NCI-H1417 (cell line): ENCODE results near the gene SPRED2.
A peak's percentile ranks its signal among the peaks of the same experiment; 100 is the strongest.

ENCODE experiments used
- DNase-seq, 3 experiments: peaks; one replicate each; lab custom pipeline; 2025; lab: John Stamatoyannopoulos, UW

Gene SPRED2

DNA sequence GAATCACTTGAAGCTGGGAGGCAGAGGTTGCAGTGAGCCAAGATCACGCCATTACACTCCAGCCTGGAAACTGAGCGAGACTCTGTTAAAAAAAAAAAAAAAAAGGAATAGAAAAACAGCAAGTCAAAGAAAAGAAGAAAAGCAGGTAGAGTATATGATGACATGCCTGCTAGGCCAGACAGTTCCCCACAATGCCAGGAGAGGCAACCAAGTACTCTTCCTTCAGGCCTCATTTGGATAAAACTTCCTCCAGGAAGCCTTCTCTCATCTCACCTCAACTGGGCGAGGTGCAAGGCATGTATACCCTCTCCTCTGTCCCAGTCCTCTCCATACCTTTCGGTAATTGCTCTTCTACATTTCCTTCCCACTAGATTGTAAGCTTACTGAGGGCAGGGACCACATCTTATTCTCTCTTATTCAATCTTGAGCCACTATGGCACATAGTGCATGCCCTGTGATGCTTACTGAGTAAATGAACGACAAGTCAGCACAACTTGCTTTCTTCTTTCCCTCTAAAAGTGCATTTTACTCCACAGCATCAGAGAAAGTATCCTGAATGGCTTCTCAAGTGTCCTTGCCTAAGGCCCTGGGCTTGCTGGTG lies 10.1 kb upstream of the SPRED2 start:
- DNase-seq = no peak

- DNase-seq = no peak
Observed at GRCh38 chr2:65438137-65438899, 5.9 kb upstream of the SPRED2 start.

DNA sequence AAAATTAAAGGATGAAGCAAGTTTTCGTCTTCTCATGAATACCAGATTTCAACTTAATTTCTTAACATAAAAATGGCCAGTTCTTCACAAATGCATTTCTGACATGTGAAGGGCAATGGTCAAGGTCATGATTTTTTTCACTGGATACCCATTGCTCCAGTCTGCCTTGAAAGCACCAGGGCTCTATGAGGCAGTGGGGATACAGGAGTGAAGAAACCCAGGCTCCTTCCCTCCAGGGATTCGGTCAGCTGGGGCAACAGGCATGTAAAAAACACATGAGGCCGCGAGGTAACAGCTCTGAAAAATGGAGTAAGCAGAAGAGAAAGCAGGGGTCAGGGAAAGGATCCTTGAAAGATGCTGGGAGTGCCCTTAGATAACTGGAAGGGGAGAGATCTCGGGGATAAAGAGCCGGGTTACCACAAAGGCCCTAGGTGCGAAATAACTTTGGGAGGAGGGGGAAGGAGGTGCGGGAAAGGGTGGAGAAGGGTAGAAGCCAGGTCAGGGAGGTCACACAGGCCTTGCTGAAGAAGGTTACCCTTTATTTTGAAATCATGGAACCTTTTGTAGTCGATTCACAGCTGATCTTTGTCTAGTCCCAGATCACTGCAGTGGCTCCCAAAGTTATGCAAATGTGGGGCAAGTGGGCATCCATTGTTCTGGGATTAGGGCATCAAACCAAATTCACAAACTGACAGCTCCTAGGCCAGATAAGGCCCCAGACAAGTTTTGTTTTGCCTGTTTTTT lies 5.2 kb upstream of the SPRED2 start:
- DNase-seq = no peak

DNA sequence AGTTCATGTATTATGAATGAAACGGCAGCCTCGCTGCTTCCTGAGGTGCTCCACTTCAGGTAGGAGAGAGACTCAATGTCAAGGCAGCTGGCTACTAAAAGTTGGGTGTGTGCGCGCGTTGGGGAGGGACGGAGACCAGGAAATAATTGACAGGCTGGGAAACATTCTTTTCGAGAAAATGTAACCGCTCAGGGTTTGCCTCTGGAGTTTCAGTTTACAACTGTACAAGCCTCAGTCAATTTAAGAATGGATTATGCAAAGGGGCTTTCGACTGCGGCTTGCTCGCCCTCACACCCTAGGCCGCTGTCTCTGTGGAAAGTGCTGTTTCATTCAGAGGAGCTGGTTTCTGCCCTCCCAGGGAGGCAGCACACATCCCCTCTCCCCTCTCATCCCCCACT lies 4.4 kb upstream of the SPRED2 start:
- DNase-seq = no peak

- DNase-seq = peak; percentile 86 to 95 (median 94)
Observed at GRCh38 chr2:65436169-65436823, 3.9 kb upstream of the SPRED2 start.

GRCh38 chr2:65435625-65436168 lies 3.3 kb upstream of the SPRED2 start:
- DNase-seq = peak; percentile 87 to 94 (median 92)

DNA sequence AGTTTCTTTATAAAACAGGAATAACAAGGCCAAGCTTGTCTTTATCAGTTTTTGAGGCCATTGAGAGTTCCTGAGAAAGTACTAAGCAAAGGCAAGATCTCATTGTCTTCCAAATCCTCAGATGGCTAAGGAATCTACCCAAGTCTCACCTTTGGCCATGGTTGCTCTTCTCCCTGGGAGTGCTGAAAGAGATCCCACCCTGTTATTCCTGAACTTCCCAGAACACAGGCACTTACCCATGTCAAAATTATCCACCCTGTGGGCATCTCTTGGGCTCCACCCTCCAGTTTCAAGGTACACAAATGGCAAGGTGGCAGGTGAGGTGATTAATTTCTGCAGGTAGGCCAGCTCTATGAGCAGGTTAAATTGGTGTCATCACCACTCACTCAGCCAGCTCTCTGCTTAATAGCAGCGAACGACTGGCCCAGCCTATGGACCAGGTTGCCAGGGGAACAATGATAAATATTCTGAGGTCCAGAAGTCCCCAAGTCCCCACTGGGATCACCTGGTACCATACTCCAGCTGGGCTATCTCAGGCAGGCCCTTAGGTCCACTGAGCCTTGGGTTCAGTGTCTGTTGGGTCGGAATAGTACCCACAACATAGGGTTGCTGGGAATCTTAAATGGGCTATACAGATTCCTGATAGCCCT lies 2.3 kb upstream of the SPRED2 start:
- DNase-seq = peak in 2 of 3 experiments; percentile 36 to 56

DNA sequence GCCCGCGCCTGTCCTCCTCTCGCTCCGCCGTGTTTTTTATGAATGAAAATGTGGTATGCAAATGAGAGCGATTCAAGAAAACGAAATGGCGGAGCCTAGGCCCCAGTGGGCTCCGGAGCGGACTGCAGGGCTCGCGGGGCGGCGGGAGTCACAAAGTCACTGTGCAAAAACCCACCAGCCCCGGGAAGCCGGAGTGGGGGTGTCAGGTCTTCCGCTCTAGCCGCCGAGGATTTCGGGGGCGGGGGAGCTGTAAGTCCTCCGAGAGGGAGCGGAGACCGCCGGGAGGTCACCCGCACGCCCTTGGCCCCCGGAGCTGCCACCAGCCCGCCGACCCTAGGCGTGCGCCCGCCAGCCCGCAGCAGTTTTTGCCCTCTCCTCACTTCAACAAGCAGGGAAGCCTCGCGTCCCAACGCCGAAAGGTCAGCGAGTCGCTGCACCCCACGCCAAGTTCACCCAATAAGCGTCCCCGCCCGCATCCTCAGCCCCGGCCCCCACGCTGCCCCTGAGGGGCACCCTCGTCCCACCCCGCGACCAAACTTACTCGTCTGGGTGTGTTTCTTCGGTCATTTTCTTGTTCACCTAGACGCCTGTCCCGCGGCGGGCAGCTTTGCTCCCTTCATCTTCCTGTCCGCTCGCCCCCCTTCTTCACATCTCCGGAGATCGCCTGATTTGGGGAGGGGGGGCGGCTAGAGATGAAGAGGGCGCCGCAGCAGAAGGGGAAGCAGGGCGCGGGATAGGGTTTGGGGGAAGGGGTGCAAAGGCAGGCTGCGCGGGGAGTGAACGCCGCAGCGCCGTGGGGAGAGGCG lies 775 bp downstream of the SPRED2 start:
- peak; percentile 58 to 88 (median 85) for DNase-seq

- peak; percentile 79 to 93 (median 88) for DNase-seq
Observed at GRCh38 chr2:65430603-65431420, 1.6 kb downstream of the SPRED2 start.

GRCh38 chr2:65429786-65430602 lies 2.4 kb downstream of the SPRED2 start:
- peak in 1 of 3 experiments; percentile 57 for DNase-seq

GRCh38 chr2:65427532-65427931 lies 4.9 kb downstream of the SPRED2 start:
- no peak for DNase-seq

DNA sequence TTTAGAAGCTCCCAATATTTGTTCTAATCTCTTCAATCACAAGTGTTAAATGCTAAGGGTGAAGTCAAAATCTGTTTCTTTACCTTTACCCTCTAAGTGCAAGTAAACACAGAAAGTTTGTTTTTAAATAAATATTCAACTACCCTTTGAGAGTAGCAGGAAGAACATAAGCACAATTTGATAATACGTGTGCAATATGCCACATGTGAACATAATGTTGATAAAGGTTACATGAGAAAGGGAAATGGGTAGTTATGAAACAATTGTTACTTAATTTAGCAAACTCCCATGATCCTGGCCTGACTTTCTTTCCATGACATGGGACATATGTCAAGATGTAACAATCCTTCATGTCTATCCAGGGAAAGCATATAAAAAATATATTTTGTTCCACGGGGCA lies 7.1 kb downstream of the SPRED2 start:
- no peak for DNase-seq

DNA sequence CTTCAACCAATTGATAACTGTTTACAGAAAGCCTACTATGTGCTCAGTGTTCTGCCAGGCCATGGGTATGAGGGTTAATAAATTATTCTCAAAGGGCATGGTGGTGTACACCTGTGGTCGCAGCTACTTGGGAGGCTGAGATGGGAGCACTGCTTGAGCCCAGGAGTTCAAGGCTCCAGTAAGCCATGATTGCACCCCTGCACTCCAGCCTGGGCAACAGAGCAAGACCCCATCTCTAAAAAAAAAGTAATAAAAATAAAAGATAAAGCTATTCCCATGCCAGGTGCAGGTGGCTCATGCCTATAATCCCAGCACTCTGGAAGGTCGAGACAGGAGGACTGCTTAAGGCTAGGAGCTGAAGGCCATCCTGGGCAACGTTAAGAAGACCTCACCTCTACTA lies 8.0 kb downstream of the SPRED2 start:
- DNase-seq = no peak

DNA sequence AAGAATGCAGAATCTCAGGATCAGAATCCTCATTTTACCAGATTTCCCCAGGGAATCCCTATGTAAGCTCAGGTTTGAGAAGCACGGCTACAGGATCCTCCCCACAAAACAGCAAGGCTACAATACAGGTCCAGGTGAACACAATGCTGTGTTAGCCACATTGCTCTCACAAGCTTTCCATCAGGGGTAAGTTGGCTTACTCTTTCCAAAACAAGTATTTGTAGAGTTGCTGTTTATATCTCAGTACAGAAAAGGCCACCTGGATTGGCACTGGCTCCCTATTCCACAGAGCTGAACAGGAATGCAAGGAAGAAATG lies 11.0 kb downstream of the SPRED2 start:
- DNase-seq = no peak

DNA sequence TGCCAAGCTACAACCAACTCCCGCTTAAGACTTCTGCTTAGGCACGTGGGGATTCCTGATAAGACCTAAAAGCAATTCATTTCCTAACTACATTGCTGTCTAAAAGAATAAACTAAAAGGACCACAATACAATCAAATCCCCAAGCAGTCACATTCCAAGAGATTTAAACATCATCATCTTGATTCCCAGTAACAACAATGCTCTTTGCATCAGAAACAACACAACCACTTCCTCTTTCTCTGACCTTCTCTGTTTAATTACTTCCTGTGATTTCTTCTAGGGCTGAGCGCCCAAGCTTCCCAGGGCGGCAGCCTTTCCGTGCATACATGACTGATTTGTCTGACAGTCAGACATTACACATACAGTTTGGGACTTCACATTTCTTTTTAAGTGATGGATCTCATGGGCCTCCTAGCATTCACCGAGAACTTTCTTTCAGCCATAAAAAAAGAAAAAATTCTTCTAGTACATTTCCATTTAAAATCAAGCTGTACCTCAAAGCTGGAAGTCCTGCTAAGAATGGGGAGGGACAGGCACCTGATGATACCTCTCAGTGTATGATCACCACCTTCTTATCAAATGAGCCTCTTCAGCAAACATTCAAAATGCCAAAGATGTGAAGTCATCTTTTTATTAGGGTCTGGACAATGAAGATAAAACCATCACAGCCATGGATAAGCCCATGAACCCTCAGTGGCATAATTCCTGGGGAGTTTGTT lies 11.5 kb downstream of the SPRED2 start:
- DNase-seq = no peak

DNA sequence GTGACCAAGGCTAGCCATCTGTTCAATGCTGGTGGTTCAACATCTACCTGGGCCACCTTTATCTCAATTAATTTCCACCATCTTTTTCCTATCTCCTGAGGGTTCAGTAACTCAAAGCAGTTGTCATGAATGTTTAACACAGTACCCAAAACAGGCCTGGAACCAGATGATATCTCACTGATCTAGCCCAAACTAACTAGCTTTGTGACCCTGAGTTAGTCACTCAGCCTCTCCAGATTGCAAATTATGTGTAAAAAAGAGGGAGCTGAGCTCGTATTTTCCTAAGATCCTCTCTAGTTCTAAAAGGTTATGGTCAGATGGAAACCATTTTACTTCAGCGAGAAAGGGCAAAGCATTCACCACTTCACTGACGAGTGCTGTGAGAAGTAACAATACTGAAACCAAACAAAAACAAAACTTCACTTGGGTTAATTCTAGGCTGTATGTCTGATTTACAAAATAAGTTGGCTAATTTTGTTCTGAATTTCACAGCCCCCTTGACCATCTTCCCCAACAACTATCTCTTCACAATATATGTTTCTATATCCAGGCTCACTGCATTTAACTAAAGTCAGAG lies 14.8 kb downstream of the SPRED2 start:
- no peak for DNase-seq

GRCh38 chr2:65416945-65417344 lies 15.5 kb downstream of the SPRED2 start:
- DNase-seq = peak in 2 of 3 experiments; percentile 33 to 60

DNA sequence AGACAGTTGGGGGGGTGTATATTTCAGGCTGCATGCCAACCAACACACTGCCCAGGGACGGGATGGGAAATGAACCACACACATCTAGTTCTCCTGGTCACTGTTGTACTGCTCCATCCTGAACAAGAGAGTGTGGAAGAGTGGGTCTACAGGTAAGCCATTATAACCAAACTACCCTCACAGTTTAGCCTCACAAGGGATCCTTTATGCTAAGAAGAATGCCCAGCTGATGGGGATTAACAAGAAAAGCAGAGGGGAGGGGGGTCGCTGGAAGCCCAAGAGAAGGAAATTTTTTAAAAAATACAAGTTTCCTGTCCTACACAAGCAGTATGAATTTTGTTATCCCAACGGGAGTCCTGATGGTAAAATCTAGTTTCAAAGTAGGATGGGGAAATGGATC lies 16.1 kb downstream of the SPRED2 start:
- DNase-seq = no peak
